ENCODE data around the gene MAN2B2. TPM values are rescaled to one million over a fixed set of nuclear protein-coding genes. Genes with fewer than 3 reads are reported as not detected.

The MAN2B2 gene
- total and polyA plus RNA-seq, 7 experiments from 2014 or later = 10.5 to 56.2 (median 32.3) TPM

DNA sequence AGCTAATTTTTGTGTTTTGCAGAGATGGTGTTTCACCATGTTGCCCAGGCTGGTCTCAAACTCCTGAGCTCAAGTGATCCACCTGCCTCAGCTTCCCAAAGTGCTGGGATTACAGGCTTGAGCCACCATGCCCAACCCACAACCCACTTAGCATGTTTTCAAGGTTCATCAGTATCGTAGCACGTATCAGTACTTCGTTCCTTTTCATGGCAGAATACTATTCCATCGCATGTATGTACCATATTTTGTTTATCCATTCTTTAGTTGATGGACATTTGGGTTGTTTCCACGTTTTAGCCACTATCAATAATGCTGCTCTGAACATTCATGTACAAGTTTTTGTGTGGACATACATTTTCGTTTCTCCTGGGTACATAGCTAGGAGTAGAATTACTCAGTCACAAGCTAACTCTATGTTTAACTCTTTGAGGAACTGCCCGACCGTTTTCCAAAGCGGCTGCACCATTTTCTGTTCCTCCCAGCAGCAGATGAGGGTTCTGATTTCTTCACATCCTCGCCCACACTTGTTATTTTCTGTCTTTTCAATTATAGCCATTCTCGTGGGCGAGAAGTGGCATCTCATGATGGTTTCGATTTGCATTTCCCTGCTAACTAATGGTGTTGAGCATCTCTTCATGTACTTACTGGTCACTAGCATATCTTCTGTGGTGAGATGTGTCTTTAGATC lies 32.5 kb downstream of the MAN2B2 start:
- Mint-ChIP-seq H3K9me3 (peaks cover 0 to 15% (median 7%) of the 10 kb centered on the region in 11 donors), H3K36me3 (peaks cover 40 to 78% (median 60%) of the 10 kb centered on the region in 5 donors), H3K27ac (peak overlapping the region in 1 of 9 donors; percentile 33), H3K27me3 (no peaks in the 10 kb centered on the region), H3K4me3 (no peak overlapping the region), H3K4me1 (peaks cover 0 to 3% (median 0%) of the 10 kb centered on the region in 7 donors)
- POLR2A ChIA-PET = interaction anchor here (1.1 kb wide), 1 partner anchor 36 kb away, joined by 3 read pairs; no protein-coding TSS in a partner anchor
- CTCF ChIA-PET = no interaction called here
- no peak overlapping the region for H3K27ac ChIP-seq (ENCODE audit: low read depth, low read length)
- H3K9me3 ChIP-seq (ENCODE audit: control insufficient read depth in 2 of 3, low read length in 3 of 3) = peaks cover 0 to 17% (median 0%) of the 10 kb centered on the region in 3 experiments
- DNase-seq (no peak), ATAC-seq (no peak)
- no peaks in the 10 kb centered on the region for H3K4me1 ChIP-seq (ENCODE audit: control insufficient read depth in 2 of 2, insufficient read depth in 2 of 2, low read length in 2 of 2)
- H3K4me3 ChIP-seq (ENCODE audit: low read length) = no peak overlapping the region
- no peaks in the 10 kb centered on the region for H3K27me3 ChIP-seq (ENCODE audit: control insufficient read depth in 2 of 2, insufficient read depth in 2 of 2, low read length in 2 of 2)
- peaks cover 0 to 100% (median 4%) of the 10 kb centered on the region in 3 experiments for H3K36me3 ChIP-seq (ENCODE audit: control insufficient read depth in 2 of 3, insufficient read depth in 3 of 3, low read length in 3 of 3)
- intact Hi-C loops (cut with micrococcal nuclease) = no loop called here

DNA sequence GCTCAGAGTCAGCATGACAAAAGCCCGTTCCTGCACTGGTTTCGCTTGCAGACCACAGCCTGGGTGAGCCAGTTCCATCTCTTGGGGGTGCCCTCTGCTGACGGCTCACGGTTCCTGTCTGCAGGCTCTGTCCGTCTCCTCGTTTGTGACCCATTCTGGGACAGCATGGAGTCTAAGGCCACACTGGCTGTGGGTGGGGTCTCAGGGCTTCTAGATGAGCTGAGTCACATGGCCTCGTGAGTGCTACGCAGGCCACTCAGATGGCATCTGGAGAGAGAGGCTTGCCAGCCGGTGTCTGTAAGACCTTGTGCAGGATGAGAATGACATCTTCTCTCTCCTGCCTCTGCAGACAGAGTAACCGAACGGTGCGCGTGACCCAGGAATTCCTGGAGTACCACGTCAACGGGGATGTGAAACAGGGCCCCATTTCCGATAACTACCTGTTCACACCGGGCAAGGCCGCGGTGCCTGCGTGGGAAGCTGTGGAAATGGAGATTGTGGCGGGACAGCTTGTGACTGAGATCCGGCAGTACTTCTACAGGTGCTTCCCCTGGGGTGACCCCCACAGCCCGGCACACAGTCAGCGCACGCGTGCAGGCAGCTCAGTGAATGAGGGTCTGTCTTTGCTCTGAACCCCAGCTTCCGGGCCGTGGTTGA lies 33.9 kb downstream of the MAN2B2 start:
- H3K36me3 Mint-ChIP-seq = peaks cover 33 to 73% (median 56%) of the 10 kb centered on the region in 5 donors
- peak; percentile 38 for ATAC-seq
- Histone ChIP-seq H3K4me3 (ENCODE audit: low read length) (no peak overlapping the region), H3K27ac (ENCODE audit: low read depth, low read length) (no peak overlapping the region), H3K27me3 (ENCODE audit: control insufficient read depth in 2 of 2, insufficient read depth in 2 of 2, low read length in 2 of 2) (no peaks in the 10 kb centered on the region), H3K36me3 (ENCODE audit: control insufficient read depth in 2 of 3, insufficient read depth in 3 of 3, low read length in 3 of 3) (peaks cover 0 to 100% (median 4%) of the 10 kb centered on the region in 3 experiments), H3K4me1 (ENCODE audit: control insufficient read depth in 2 of 2, insufficient read depth in 2 of 2, low read length in 2 of 2) (no peaks in the 10 kb centered on the region), H3K9me3 (ENCODE audit: control insufficient read depth in 2 of 3, low read length in 3 of 3) (peaks cover 0 to 15% (median 0%) of the 10 kb centered on the region in 3 experiments)
- intact Hi-C loops (cut with micrococcal nuclease) = no loop called here
- no peaks in the 10 kb centered on the region for H3K27me3 Mint-ChIP-seq
- H3K4me3 Mint-ChIP-seq = no peak overlapping the region
- POLR2A ChIA-PET = no interaction called here
- H3K27ac Mint-ChIP-seq = peak overlapping the region in 1 of 9 donors; percentile 19
- CTCF ChIA-PET = no interaction called here
- H3K9me3 Mint-ChIP-seq = peaks cover 0 to 10% (median 6%) of the 10 kb centered on the region in 11 donors
- no peak for DNase-seq
- H3K4me1 Mint-ChIP-seq = peaks cover 0 to 3% (median 0%) of the 10 kb centered on the region in 7 donors

DNA sequence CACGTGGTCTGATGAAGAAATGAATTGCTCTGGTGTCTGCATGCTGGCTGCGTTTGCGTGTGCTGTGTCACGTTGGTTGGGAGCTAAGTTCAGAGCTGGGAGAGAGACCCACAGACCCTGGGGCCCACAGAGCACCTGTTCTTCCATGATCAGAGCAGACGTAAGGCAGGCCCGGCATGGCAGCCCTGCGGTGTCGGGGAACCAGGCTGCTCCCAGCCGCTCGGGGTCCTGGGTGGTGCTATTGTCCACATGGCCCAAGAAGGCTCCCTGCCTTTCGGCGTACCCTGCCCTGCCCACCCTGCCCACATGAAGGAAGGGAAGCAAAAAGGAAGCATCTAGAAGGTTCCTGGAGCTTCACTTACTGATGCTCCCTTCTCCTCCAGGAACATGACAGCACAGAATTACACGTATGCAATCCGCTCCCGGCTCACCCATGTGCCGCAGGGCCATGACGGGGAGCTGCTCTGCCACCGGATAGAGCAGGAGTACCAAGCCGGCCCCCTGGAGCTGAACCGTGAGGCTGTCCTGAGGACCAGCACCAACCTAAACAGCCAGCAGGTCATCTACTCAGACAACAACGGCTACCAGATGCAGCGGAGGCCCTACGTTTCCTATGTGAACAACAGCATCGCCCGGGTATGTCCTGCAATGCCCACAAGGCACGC lies 34.6 kb downstream of the MAN2B2 start:
- intact Hi-C loops (cut with micrococcal nuclease) = no loop called here
- peaks cover 29 to 70% (median 51%) of the 10 kb centered on the region in 5 donors for H3K36me3 Mint-ChIP-seq

DNA sequence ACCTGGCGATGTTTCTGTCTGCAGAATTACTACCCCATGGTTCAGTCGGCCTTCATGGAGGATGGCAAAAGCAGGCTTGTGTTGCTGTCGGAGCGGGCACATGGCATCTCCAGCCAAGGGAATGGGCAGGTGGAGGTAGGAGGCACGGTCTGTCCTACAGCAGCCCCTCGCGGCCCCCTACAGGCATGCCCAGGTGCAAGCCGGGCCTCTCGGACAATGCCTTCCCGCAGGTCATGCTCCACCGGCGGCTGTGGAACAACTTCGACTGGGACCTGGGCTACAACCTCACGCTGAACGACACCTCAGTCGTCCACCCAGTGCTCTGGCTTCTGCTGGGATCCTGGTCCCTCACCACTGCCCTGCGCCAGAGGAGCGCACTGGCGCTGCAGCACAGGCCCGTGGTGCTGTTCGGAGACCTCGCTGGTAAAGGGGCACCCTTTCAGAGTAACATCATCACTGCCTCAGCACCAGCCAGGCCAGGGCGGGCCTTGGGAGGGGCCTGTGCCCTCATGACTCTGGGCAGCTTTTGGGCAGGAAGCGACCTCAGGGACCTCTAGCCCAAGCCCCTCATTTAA lies 36.0 kb downstream of the MAN2B2 start:
- CTCF ChIA-PET = no interaction called here
- Mint-ChIP-seq H3K36me3 (peaks cover 18 to 65% (median 40%) of the 10 kb centered on the region in 5 donors), H3K4me1 (peaks cover 0 to 3% (median 0%) of the 10 kb centered on the region in 7 donors), H3K4me3 (no peak overlapping the region), H3K9me3 (no peaks in the 10 kb centered on the region), H3K27me3 (no peaks in the 10 kb centered on the region), H3K27ac (peak overlapping the region in 1 of 9 donors; percentile 62)
- no peak for DNase-seq
- Histone ChIP-seq H3K36me3 (ENCODE audit: control insufficient read depth in 2 of 3, insufficient read depth in 3 of 3, low read length in 3 of 3) (peaks cover 0 to 99% (median 4%) of the 10 kb centered on the region in 3 experiments), H3K27me3 (ENCODE audit: control insufficient read depth in 2 of 2, insufficient read depth in 2 of 2, low read length in 2 of 2) (no peaks in the 10 kb centered on the region), H3K27ac (ENCODE audit: low read depth, low read length) (no peak overlapping the region), H3K4me1 (ENCODE audit: control insufficient read depth in 2 of 2, insufficient read depth in 2 of 2, low read length in 2 of 2) (no peaks in the 10 kb centered on the region), H3K9me3 (ENCODE audit: control insufficient read depth in 2 of 3, low read length in 3 of 3) (no peaks in the 10 kb centered on the region), H3K4me3 (ENCODE audit: low read length) (no peak overlapping the region)
- intact Hi-C loops (cut with micrococcal nuclease) = no loop called here
- ATAC-seq = no peak
- POLR2A ChIA-PET = no interaction called here

More for the DNA sequence above, 34.6 kb downstream of the MAN2B2 start:
- DNase-seq (no peak), ATAC-seq (no peak)
- H3K27me3 ChIP-seq (ENCODE audit: control insufficient read depth in 2 of 2, insufficient read depth in 2 of 2, low read length in 2 of 2) = no peaks in the 10 kb centered on the region
- H3K4me3 ChIP-seq (ENCODE audit: low read length) = no peak overlapping the region
- Mint-ChIP-seq H3K4me3 (no peak overlapping the region), H3K27ac (peak overlapping the region in 1 of 9 donors; percentile 14), H3K27me3 (no peaks in the 10 kb centered on the region), H3K9me3 (peaks cover 0 to 5% (median 3%) of the 10 kb centered on the region in 11 donors), H3K4me1 (peaks cover 0 to 3% (median 0%) of the 10 kb centered on the region in 7 donors)
- no peaks in the 10 kb centered on the region for H3K4me1 ChIP-seq (ENCODE audit: control insufficient read depth in 2 of 2, insufficient read depth in 2 of 2, low read length in 2 of 2)
- H3K36me3 ChIP-seq (ENCODE audit: control insufficient read depth in 2 of 3, insufficient read depth in 3 of 3, low read length in 3 of 3) = peaks cover 0 to 100% (median 4%) of the 10 kb centered on the region in 3 experiments
- peaks cover 0 to 9% (median 0%) of the 10 kb centered on the region in 3 experiments for H3K9me3 ChIP-seq (ENCODE audit: control insufficient read depth in 2 of 3, low read length in 3 of 3)
- no peak overlapping the region for H3K27ac ChIP-seq (ENCODE audit: low read depth, low read length)
- POLR2A ChIA-PET = no interaction called here
- CTCF ChIA-PET = no interaction called here

DNA sequence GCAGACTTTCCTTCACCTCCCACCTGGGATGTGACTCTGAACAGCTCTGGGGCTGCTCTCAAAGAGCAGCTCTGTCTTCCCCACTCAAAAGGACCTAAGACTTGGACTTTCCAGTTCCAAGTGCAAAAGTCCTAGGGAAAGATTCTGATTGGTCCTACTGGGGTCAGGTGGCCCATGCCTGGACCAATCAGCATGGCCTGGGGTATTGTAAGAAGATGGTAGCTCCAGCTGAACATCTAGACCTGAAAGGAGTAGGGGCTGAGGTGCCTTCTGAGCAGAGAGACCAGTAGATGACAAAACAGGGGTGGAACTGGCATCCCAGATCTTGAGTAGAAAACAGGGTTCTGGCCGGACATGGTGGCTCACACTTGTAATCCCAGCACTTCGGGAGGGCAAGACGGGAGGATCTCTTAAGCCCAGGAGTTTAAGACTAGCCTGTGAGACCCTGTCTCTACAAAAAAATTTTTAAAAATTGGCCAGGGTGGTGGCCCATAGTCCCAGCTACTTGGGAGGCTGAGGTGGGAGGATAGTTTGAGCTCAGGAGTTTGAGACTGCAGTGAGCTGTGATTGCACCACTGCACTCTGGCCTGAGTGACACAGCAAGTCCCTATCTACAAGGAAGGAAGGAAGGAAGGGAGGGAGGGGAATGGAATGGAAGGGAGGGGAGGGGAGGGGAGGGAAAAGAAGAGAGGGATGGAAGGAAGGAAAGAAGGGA lies 38.1 kb downstream of the MAN2B2 start:
- Mint-ChIP-seq H3K27me3 (no peaks in the 10 kb centered on the region), H3K4me1 (peaks cover 0 to 3% (median 0%) of the 10 kb centered on the region in 7 donors), H3K36me3 (peaks cover 23 to 61% (median 36%) of the 10 kb centered on the region in 5 donors), H3K27ac (peak overlapping the region in 3 of 9 donors; percentile 43 to 74 (median 53)), H3K9me3 (peaks cover 0 to 4% (median 0%) of the 10 kb centered on the region in 11 donors), H3K4me3 (no peak overlapping the region)
- Histone ChIP-seq H3K27me3 (ENCODE audit: control insufficient read depth in 2 of 2, insufficient read depth in 2 of 2, low read length in 2 of 2) (no peaks in the 10 kb centered on the region), H3K4me1 (ENCODE audit: control insufficient read depth in 2 of 2, insufficient read depth in 2 of 2, low read length in 2 of 2) (no peaks in the 10 kb centered on the region), H3K9me3 (ENCODE audit: control insufficient read depth in 2 of 3, low read length in 3 of 3) (no peaks in the 10 kb centered on the region), H3K36me3 (ENCODE audit: control insufficient read depth in 2 of 3, insufficient read depth in 3 of 3, low read length in 3 of 3) (peaks cover 0 to 95% (median 4%) of the 10 kb centered on the region in 3 experiments), H3K27ac (ENCODE audit: low read depth, low read length) (no peak overlapping the region), H3K4me3 (ENCODE audit: low read length) (no peak overlapping the region)
- no peak for DNase-seq
- intact Hi-C loops (cut with micrococcal nuclease) = no loop called here
- CTCF ChIA-PET = no interaction called here
- POLR2A ChIA-PET = no interaction called here
- no peak for ATAC-seq

Measured in naive thymus-derived CD4-positive, alpha-beta T cell (primary cell).